Chondrocyte (in vitro differentiated cells): ENCODE data around the gene RHEB. TPM values are rescaled to one million over a fixed set of nuclear protein-coding genes. Genes with fewer than 3 reads are reported as not detected.
"Not testable (repeated sequence)": the region's sequence is repeated elsewhere in the genome, so short reads cannot be mapped to it uniquely, and the experiment has no call there.

Experiments used
- DNase-seq: peaks from one replicate; pipeline ENCODE4 v3.0.0; 2021; ENCODE audit warnings: mixed read lengths, low spot score
- H3K27ac Mint-ChIP-seq: one replicate; pipeline ENCODE4 v1.8.0; 2021; ENCODE audit warnings: mild to moderate bottlenecking, moderate library complexity, mixed read lengths; ENCODE audit not compliant: unreplicated experiment
- H3K27me3 Mint-ChIP-seq: 2 replicates; pipeline ENCODE4 v1.8.0; 2021; ENCODE audit warnings: low read depth, mixed read lengths
- H3K36me3 Mint-ChIP-seq: 2 replicates; pipeline ENCODE4 v1.8.0; 2021; ENCODE audit warnings: low read depth, mixed read lengths
- H3K4me1 Mint-ChIP-seq: 2 replicates; pipeline ENCODE4 v1.8.0; 2021; ENCODE audit warnings: low read depth, mild to moderate bottlenecking, mixed read lengths
- H3K4me3 Mint-ChIP-seq: one replicate; pipeline ENCODE4 v1.8.0; 2021; ENCODE audit warnings: mild to moderate bottlenecking, moderate library complexity, mixed read lengths; ENCODE audit not compliant: unreplicated experiment
- H3K9me3 Mint-ChIP-seq: 2 replicates; pipeline ENCODE4 v1.8.0; 2021; ENCODE audit warnings: low read depth, mixed read lengths
- CTCF ChIP-seq: fragments of 200-600 bp; sonication (generic); IDR thresholded peaks from 2 replicates; pipeline ENCODE4 v1.5.0; 2021; ENCODE audit warnings: antibody characterized with exemption, mild to moderate bottlenecking, moderate library complexity
- total RNA-seq: library from RNA; stranded (reverse); gene quantifications from 3 replicates; pipeline ENCODE4 v1.2.1, GENCODE V29; 2021

Gene RHEB
- total RNA-seq, 1 donor from 2014 or later: 126 TPM

- H3K27ac Mint-ChIP-seq: no peak overlapping the region
- peaks cover 10% of the 10 kb centered on the region for H3K36me3 Mint-ChIP-seq
- H3K4me1 Mint-ChIP-seq: no peaks in the 10 kb centered on the region
- no peaks in the 10 kb centered on the region for H3K27me3 Mint-ChIP-seq
- no peak overlapping the region for H3K4me3 Mint-ChIP-seq
- H3K9me3 Mint-ChIP-seq: peaks cover 23% of the 10 kb centered on the region
- TF ChIP-seq CTCF: no peak
- no peak for DNase-seq
These were observed 10.1 kb upstream of the RHEB start for GRCh38 chr7:151529842-151530241.

GRCh38 chr7:151524845-151525244 lies 5.2 kb upstream of the RHEB start:
- Mint-ChIP-seq H3K4me3 (no peak overlapping the region), H3K9me3 (peaks cover 7% of the 10 kb centered on the region), H3K4me1 (peaks cover 2% of the 10 kb centered on the region), H3K27ac (no peak overlapping the region), H3K27me3 (no peaks in the 10 kb centered on the region), H3K36me3 (peaks cover 1% of the 10 kb centered on the region)
- TF ChIP-seq CTCF: no peak
- no peak for DNase-seq

- no peaks in the 10 kb centered on the region for H3K27me3 Mint-ChIP-seq
- H3K36me3 Mint-ChIP-seq: peaks cover 1% of the 10 kb centered on the region
- no peak overlapping the region for H3K4me3 Mint-ChIP-seq
- peaks cover 7% of the 10 kb centered on the region for H3K9me3 Mint-ChIP-seq
- H3K4me1 Mint-ChIP-seq: peaks cover 2% of the 10 kb centered on the region
- H3K27ac Mint-ChIP-seq: no peak overlapping the region
- DNase-seq: no peak
- TF ChIP-seq CTCF: no peak
These were observed 4.6 kb upstream of the RHEB start for GRCh38 chr7:151524331-151524730.

DNA sequence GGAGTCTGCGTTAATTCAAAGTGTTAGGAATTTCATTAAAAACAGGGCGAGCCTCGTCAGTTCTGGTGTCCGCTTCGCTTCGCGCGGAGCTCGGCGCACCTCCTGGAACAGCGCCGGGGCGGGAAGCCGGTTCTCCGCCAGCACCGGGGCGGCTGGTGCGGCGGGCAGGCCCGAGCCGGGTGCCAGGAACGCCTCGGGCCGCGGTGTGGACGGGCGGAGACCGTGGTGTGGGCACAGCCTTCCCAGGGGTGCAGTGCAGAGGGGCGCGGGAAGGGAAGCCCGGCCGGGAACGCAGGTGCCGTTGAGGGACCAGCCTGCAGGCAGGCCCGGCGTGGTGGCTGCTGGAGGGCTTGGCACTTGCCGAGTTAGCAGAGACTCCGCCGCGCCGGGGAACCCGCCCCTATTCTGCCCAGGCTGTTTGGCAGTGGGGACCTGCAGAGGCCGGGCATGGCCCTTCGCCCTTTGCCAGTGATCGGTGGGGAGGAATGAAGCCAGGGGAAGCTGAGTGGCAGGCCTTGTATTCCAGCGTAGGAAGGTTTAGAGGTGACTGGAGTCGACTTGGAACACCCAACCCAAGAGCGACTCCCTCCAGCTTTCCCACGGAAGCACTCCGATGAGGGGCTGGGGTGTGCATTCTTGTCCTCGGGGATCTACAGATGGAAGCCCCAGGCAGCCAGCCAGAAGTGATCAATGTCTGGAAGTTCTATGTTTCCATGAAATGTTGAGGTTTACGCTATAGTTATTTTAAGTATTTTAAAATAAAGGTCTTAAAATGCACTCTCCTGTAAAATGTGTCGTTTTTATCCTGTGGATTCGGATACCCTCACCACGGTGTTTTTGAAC lies 945 bp upstream of the RHEB start:
- no peak for DNase-seq
- Mint-ChIP-seq H3K4me3 (peak overlapping the region; percentile 96), H3K36me3 (no peaks in the 10 kb centered on the region), H3K9me3 (no peaks in the 10 kb centered on the region), H3K27ac (peak overlapping the region; percentile 97), H3K27me3 (no peaks in the 10 kb centered on the region), H3K4me1 (peaks cover 28% of the 10 kb centered on the region)
- no peak for TF ChIP-seq CTCF

DNA sequence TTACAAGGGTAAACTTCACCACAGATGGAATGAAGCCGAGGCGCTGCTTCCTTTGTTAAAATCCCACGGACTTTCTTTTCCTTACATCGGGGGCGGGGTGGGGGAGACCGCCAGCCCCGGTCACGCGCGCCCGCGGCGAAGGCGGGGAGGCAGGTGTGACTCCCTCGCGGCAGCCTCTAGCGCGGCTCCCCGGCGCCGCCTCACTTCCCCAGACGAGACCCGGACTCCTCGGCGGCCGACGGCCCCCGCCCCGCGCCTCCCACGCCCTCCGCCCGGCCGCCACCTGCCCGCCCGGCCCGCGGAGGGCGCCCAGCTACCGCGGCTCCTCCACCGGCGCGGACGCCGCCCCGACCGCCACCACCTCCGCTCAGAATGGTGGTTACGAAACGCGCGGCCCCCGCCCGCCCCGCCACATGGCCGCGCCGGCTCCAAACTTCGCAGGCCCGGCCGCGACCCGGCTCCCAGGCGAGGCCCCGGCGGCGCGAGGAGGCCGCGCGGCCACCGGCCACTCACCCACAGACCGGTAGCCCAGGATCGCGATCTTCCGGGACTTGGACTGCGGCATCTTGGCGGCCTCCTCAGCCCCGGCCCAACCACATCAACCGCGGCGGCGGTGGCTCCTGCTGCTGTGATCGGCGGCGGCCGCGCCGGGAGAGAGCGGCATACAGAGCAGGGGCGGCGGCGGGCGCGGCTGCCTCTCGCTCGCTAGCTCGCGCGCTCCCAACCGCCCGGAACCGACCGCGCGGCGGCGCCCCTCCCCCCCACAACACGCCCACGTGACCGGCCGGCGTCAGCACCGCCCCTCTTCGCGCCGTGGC lies 539 bp downstream of the RHEB start:
- not testable (repeated sequence) for H3K36me3 Mint-ChIP-seq, H3K27me3 Mint-ChIP-seq, DNase-seq, H3K9me3 Mint-ChIP-seq
- peaks cover 42% of the 10 kb centered on the region for H3K4me1 Mint-ChIP-seq
- peak overlapping the region; percentile 97 for H3K27ac Mint-ChIP-seq
- peak overlapping the region; percentile 96 for H3K4me3 Mint-ChIP-seq
- peak; percentile 40 for TF ChIP-seq CTCF
